Breast epithelium (tissue), 3 donors: ENCODE results near the gene RFXANK.

Source experiments
- POLR2A ChIP-seq: fragments of 450-650 bp; IDR thresholded peaks from one replicate; pipeline ENCODE4 v1.6.1; 2016; ENCODE audit warnings: antibody characterized with exemption, mild to moderate bottlenecking, moderate library complexity
- POLR2AphosphoS5 ChIP-seq, 3 donors: sonication (generic); formaldehyde crosslinking; IDR thresholded peaks; one replicate each; pipeline ENCODE4 v1.6.1; 2017; ENCODE audit warnings: antibody characterized with exemption in 3 of 3
- TF ChIP-seq, protein P1 (sequence below), 3 donors: fragments of 450-650 bp; IDR thresholded peaks; one replicate each; pipeline ENCODE4 v1.5.1; 2016 to 2017; ENCODE audit warnings: antibody characterized with exemption in 3 of 3, mild to moderate bottlenecking in 3 of 3, moderate library complexity in 3 of 3

DNA sequence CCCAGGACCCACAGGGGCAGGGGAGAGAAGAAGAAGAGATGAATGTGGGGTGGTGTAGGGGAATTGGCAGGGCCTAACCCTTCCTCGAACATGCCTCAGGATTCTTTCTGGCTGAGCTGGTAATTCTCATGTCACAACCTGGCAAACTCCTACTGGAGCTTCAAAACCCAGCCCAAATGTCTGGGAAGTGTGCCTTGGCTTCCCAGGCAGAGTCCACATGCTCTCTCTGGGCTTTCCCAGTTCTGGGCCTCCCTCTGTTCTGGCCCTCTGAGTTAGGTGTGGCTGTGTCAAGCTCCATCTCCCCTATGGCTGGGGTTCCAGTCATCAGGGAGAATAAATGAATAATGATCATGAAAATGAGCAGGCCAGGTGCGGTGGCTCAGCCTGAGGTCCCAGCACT is 42.6 kb upstream of the RFXANK start:
- TF ChIP-seq POLR2A = no peak
- no peak for TF ChIP-seq POLR2AphosphoS5 (IDR thresholded peaks at IDR 0.05)
- TF ChIP-seq, protein P1, sequence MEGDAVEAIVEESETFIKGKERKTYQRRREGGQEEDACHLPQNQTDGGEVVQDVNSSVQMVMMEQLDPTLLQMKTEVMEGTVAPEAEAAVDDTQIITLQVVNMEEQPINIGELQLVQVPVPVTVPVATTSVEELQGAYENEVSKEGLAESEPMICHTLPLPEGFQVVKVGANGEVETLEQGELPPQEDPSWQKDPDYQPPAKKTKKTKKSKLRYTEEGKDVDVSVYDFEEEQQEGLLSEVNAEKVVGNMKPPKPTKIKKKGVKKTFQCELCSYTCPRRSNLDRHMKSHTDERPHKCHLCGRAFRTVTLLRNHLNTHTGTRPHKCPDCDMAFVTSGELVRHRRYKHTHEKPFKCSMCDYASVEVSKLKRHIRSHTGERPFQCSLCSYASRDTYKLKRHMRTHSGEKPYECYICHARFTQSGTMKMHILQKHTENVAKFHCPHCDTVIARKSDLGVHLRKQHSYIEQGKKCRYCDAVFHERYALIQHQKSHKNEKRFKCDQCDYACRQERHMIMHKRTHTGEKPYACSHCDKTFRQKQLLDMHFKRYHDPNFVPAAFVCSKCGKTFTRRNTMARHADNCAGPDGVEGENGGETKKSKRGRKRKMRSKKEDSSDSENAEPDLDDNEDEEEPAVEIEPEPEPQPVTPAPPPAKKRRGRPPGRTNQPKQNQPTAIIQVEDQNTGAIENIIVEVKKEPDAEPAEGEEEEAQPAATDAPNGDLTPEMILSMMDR (IDR thresholded peaks at IDR 0.05) = no peak
